Measurements from ENCODE around the gene CCDC40. TPM values are rescaled to one million over a fixed set of nuclear protein-coding genes. Genes with fewer than 3 reads are reported as not detected.
A peak's percentile ranks its signal among the peaks of the same experiment; 100 is the strongest.

Gene CCDC40
- total and polyA plus RNA-seq, 2 of the 13 experiments (the other 11 are each of a cell fraction or from before 2014, with no cell fraction given), result 4.1 to 5.5 TPM

- TF ChIP-seq RFXAP (CRISPR knock-in tag; IDR thresholded peaks at IDR 0.05; ENCODE audit: borderline replicate concordance), result no peak
- no peak for TF ChIP-seq ZBTB8A (CRISPR knock-in tag; IDR thresholded peaks at IDR 0.05; ENCODE audit: borderline replicate concordance, low read depth)
- TF ChIP-seq ZNF816 (CRISPR knock-in tag; IDR thresholded peaks at IDR 0.05; ENCODE audit: borderline replicate concordance), result no peak
- no peak for TF ChIP-seq ZBTB2 (CRISPR knock-in tag; IDR thresholded peaks at IDR 0.05; ENCODE audit: low read depth)
- no peak for TF ChIP-seq PRDM4 (CRISPR knock-in tag; IDR thresholded peaks at IDR 0.05; ENCODE audit: borderline replicate concordance)
- TF ChIP-seq MTA3 (CRISPR knock-in tag; IDR thresholded peaks at IDR 0.05), result no peak
- no peak for TF ChIP-seq ZNF160 (CRISPR knock-in tag; IDR thresholded peaks at IDR 0.05)
- no peak for TF ChIP-seq ZNF549 (CRISPR knock-in tag; IDR thresholded peaks at IDR 0.05)
- TF ChIP-seq TEAD3 (CRISPR knock-in tag; optimal IDR thresholded peaks at IDR 0.05; ENCODE audit: borderline replicate concordance), result peak; percentile 52
- no peak for TF ChIP-seq POLR2AphosphoS2 (IDR thresholded peaks at IDR 0.05; ENCODE audit: low read depth, low read length)
- TF ChIP-seq SETDB1 (CRISPR knock-in tag; IDR thresholded peaks at IDR 0.05; ENCODE audit: borderline replicate concordance), result no peak
- no peak for TF ChIP-seq ZNF580 (CRISPR knock-in tag; IDR thresholded peaks at IDR 0.05; ENCODE audit: borderline replicate concordance, low read depth)
- TF ChIP-seq POLR2G (IDR thresholded peaks at IDR 0.05; ENCODE audit: low read depth, low read length), result no peak
- TF ChIP-seq HIC2 (CRISPR knock-in tag; IDR thresholded peaks at IDR 0.05; ENCODE audit: low read depth), result no peak; the same call in 1 of the 2 replicates
- TF ChIP-seq ZNF329 (CRISPR knock-in tag; IDR thresholded peaks at IDR 0.05; ENCODE audit: low read depth), result no peak
- no peak for TF ChIP-seq ZSCAN9 (CRISPR knock-in tag; IDR thresholded peaks at IDR 0.05; ENCODE audit: borderline replicate concordance)
- TF ChIP-seq RORA (CRISPR knock-in tag; IDR thresholded peaks at IDR 0.05), result no peak
- TF ChIP-seq ZNF782 (CRISPR knock-in tag; IDR thresholded peaks at IDR 0.05; ENCODE audit: borderline replicate concordance), result no peak
- peak; percentile 33; the same call in 1 of the 2 replicates for TF ChIP-seq ZFX (CRISPR knock-in tag; IDR thresholded peaks at IDR 0.05; ENCODE audit: low read depth)
- TF ChIP-seq TBX3 (IDR thresholded peaks at IDR 0.05; ENCODE audit: borderline replicate concordance), result no peak
- TF ChIP-seq ZNF660 (CRISPR knock-in tag; IDR thresholded peaks at IDR 0.05; ENCODE audit: borderline replicate concordance, low read depth), result no peak
- peak; percentile 90 for TF ChIP-seq RXRA (CRISPR knock-in tag; IDR thresholded peaks at IDR 0.05)
- TF ChIP-seq SMARCC2 (IDR thresholded peaks at IDR 0.05), result no peak
Observed at GRCh38 chr17:80063830-80064585, 27.6 kb downstream of the CCDC40 start (continued).
